GM18507 (cell line): ENCODE data around the gene MAN1B1.
A peak's percentile ranks its signal among the peaks of the same experiment; 100 is the strongest.

Experiments
- DNase-seq: peaks from one replicate; pipeline ENCODE4 v3.0.0; 2011; ENCODE audit warnings: low read depth; ENCODE audit not compliant: insufficient read length; ENCODE audit errors: extremely low spot score
- FAIRE-seq: peaks from 2 replicates; lab custom pipeline; 2011; peaks lifted over from hg19 to GRCh38; lab: Jason Lieb, UNC

The MAN1B1 gene

GRCh38 chr9:137080260-137081122 is 6.3 kb upstream of the MAN1B1 start:
- no peak for FAIRE-seq
- DNase-seq: no peak

GRCh38 chr9:137082222-137082924 is 4.4 kb upstream of the MAN1B1 start:
- FAIRE-seq: no peak
- no peak for DNase-seq

- FAIRE-seq: no peak
- DNase-seq: no peak
These were observed 3.9 kb upstream of the MAN1B1 start for GRCh38 chr9:137082925-137083290.

- FAIRE-seq (peak; percentile 59), DNase-seq (no peak)
These were observed 3.3 kb upstream of the MAN1B1 start for GRCh38 chr9:137083394-137084004.

GRCh38 chr9:137084526-137084925 is 2.3 kb upstream of the MAN1B1 start:
- DNase-seq (no peak), FAIRE-seq (no peak)

- no peak for FAIRE-seq
- DNase-seq: no peak
These were observed 760 bp upstream of the MAN1B1 start for GRCh38 chr9:137085920-137086530.

GRCh38 chr9:137087409-137087925 is 682 bp downstream of the MAN1B1 start:
- DNase-seq (no peak), FAIRE-seq (peak; percentile 9)

GRCh38 chr9:137088121-137088520 is 1.3 kb downstream of the MAN1B1 start:
- DNase-seq: no peak
- FAIRE-seq: no peak

GRCh38 chr9:137089232-137089947 is 2.6 kb downstream of the MAN1B1 start:
- DNase-seq (no peak), FAIRE-seq (no peak)

- DNase-seq (no peak), FAIRE-seq (peak; percentile 96)
These were observed 9.1 kb downstream of the MAN1B1 start for GRCh38 chr9:137095664-137096517.

GRCh38 chr9:137096785-137097546 is 10.2 kb downstream of the MAN1B1 start:
- no peak for DNase-seq
- FAIRE-seq: no peak

GRCh38 chr9:137097761-137098462 is 11.1 kb downstream of the MAN1B1 start:
- DNase-seq: no peak
- no peak for FAIRE-seq

- DNase-seq: no peak
- no peak for FAIRE-seq
These were observed 12.4 kb downstream of the MAN1B1 start for GRCh38 chr9:137099231-137099630.

- no peak for FAIRE-seq
- DNase-seq: no peak
These were observed 16.6 kb downstream of the MAN1B1 start for GRCh38 chr9:137103206-137103999.

GRCh38 chr9:137105814-137106661 is 19.3 kb downstream of the MAN1B1 start:
- FAIRE-seq: no peak
- DNase-seq: no peak
